ENCODE results near the gene MAML3. TPM values are rescaled to one million over a fixed set of nuclear protein-coding genes. Genes with fewer than 3 reads are reported as not detected.

The MAML3 gene
- total RNA-seq, 1 donor from 2014 or later = 8.1 TPM

DNA sequence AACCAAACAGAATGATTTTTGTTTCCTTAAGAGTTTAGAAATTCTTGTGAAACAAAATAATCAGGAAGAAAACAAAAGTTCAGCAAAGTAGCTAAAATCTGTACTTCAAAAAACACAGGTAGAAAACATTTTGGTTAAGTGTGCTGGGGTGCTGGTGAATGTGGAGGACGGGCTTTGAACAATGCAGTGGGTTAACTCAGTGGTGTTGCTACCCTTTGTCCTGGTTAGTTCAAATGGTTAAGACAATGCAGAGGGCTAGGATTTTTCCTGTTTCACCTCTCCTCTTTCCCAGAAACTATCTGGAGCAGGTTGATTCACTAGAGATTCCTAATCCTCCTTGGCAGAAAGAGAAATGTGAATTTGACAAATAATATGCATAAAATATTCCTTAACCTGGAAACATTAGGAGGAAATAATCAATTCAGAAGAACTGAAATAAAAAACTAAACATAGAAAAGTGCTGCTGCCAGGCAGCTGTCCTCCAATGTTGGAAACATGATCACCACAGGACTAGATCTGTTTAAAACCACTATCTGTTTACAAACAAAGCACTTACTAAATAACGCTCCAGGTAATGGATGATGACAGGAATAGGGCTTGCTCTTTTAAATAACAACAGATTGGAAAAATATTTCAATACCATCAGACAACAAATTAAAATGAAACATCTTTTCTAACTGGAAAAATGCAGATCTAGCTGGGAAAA lies 148.9 kb downstream of the MAML3 start:
- H3K27ac ChIP-seq (ENCODE audit: low read depth, low read length) = no peak overlapping the region
- H3K27ac Mint-ChIP-seq (ENCODE audit: unreplicated experiment) = peak overlapping the region; percentile 87
- peaks cover 19% of the 10 kb centered on the region for H3K4me1 Mint-ChIP-seq (ENCODE audit: low read depth, unreplicated experiment)

GRCh38 chr4:140004549-140004895 lies 149.5 kb downstream of the MAML3 start:
- Histone ChIP-seq H3K4me1 (ENCODE audit: insufficient read depth, low read length) (peaks cover 5% of the 10 kb centered on the region), H3K9ac (ENCODE audit: low read length) (peak overlapping the region; percentile 68), H3K4me3 (ENCODE audit: insufficient read depth, low read depth, low read length) (peak overlapping the region; percentile 41), H3K79me2 (ENCODE audit: insufficient read depth, low read length) (no peaks in the 10 kb centered on the region), H3K27ac (ENCODE audit: low read depth, low read length) (no peak overlapping the region), H4K20me1 (ENCODE audit: insufficient read depth, low read length) (no peaks in the 10 kb centered on the region), H3K36me3 (ENCODE audit: insufficient read depth, low read length) (no peaks in the 10 kb centered on the region), H3K27me3 (ENCODE audit: insufficient read depth, low read length) (no peaks in the 10 kb centered on the region), H3K4me2 (ENCODE audit: low read length) (peak overlapping the region; percentile 83), H3K9me3 (ENCODE audit: insufficient read depth, low read depth, low read length) (no peaks in the 10 kb centered on the region), H2AFZ (ENCODE audit: low read depth, low read length) (peak overlapping the region; percentile 62)
- peak overlapping the region; percentile 72 for H3K4me3 Mint-ChIP-seq (ENCODE audit: unreplicated experiment)
- FAIRE-seq (no peak), DNase-seq (ENCODE audit: low read depth) (peak; percentile 65)
- no peak for TF ChIP-seq EZH2 (IDR thresholded peaks at IDR 0.05; ENCODE audit: insufficient read depth, low read length)
- no peak for TF ChIP-seq CTCF (IDR thresholded peaks at IDR 0.05; ENCODE audit: insufficient read depth, low read depth, low read length)
- peak overlapping the region; percentile 87 for H3K27ac Mint-ChIP-seq (ENCODE audit: unreplicated experiment)
- no peaks in the 10 kb centered on the region for H3K9me3 Mint-ChIP-seq (ENCODE audit: unreplicated experiment)
- H3K4me1 Mint-ChIP-seq (ENCODE audit: low read depth, unreplicated experiment) = peaks cover 19% of the 10 kb centered on the region
- no peaks in the 10 kb centered on the region for H3K27me3 Mint-ChIP-seq (ENCODE audit: low read depth, unreplicated experiment)
- H3K36me3 Mint-ChIP-seq (ENCODE audit: low read depth, unreplicated experiment) = no peaks in the 10 kb centered on the region

More for the DNA sequence above, 148.9 kb downstream of the MAML3 start:
- no peaks in the 10 kb centered on the region for H4K20me1 ChIP-seq (ENCODE audit: insufficient read depth, low read length)
- no peaks in the 10 kb centered on the region for H3K36me3 Mint-ChIP-seq (ENCODE audit: low read depth, unreplicated experiment)
- TF ChIP-seq CTCF (IDR thresholded peaks at IDR 0.05; ENCODE audit: insufficient read depth, low read depth, low read length) (no peak), EZH2 (IDR thresholded peaks at IDR 0.05; ENCODE audit: insufficient read depth, low read length) (no peak)
- H3K4me3 ChIP-seq (ENCODE audit: insufficient read depth, low read depth, low read length) = peak overlapping the region; percentile 41
- peaks cover 5% of the 10 kb centered on the region for H3K4me1 ChIP-seq (ENCODE audit: insufficient read depth, low read length)
- H3K27me3 Mint-ChIP-seq (ENCODE audit: low read depth, unreplicated experiment) = no peaks in the 10 kb centered on the region
- no peaks in the 10 kb centered on the region for H3K9me3 ChIP-seq (ENCODE audit: insufficient read depth, low read depth, low read length)
- no peak for DNase-seq (ENCODE audit: low read depth)
- no peaks in the 10 kb centered on the region for H3K27me3 ChIP-seq (ENCODE audit: insufficient read depth, low read length)
- H3K36me3 ChIP-seq (ENCODE audit: insufficient read depth, low read length) = no peaks in the 10 kb centered on the region
- H3K4me2 ChIP-seq (ENCODE audit: low read length) = peak overlapping the region; percentile 83
- H3K9ac ChIP-seq (ENCODE audit: low read length) = peak overlapping the region; percentile 68
- peak overlapping the region; percentile 72 for H3K4me3 Mint-ChIP-seq (ENCODE audit: unreplicated experiment)
- no peaks in the 10 kb centered on the region for H3K79me2 ChIP-seq (ENCODE audit: insufficient read depth, low read length)
- peak overlapping the region; percentile 62 for H2AFZ ChIP-seq (ENCODE audit: low read depth, low read length)
- FAIRE-seq = peak; percentile 34
- H3K9me3 Mint-ChIP-seq (ENCODE audit: unreplicated experiment) = no peaks in the 10 kb centered on the region

All from astrocyte (in vitro differentiated cells and primary cell).